PC-3 (cell line): ENCODE data around the gene TGFB1.

Source experiments
- EZH2 ChIP-seq: fragments of 300-600 bp; sonication (generic); IDR thresholded peaks from one replicate; pipeline ENCODE4 v1.6.1; 2017; ENCODE audit warnings: antibody characterized with exemption, mild to moderate bottlenecking, low read length; ENCODE audit not compliant: unreplicated experiment
- EZH2phosphoT487 ChIP-seq: fragments of 300-600 bp; sonication (generic); IDR thresholded peaks from 2 replicates; pipeline ENCODE4 v1.6.1; 2018; ENCODE audit warnings: mild to moderate bottlenecking, antibody characterized with exemption, low read length, borderline replicate concordance
- TF ChIP-seq, protein P1 (sequence below): fragments of 300-600 bp; sonication (generic); conservative IDR thresholded peaks from 2 replicates; pipeline ENCODE4 v1.5.1; 2017; ENCODE audit warnings: antibody characterized with exemption, low read depth, mild to moderate bottlenecking, low read length

DNA sequence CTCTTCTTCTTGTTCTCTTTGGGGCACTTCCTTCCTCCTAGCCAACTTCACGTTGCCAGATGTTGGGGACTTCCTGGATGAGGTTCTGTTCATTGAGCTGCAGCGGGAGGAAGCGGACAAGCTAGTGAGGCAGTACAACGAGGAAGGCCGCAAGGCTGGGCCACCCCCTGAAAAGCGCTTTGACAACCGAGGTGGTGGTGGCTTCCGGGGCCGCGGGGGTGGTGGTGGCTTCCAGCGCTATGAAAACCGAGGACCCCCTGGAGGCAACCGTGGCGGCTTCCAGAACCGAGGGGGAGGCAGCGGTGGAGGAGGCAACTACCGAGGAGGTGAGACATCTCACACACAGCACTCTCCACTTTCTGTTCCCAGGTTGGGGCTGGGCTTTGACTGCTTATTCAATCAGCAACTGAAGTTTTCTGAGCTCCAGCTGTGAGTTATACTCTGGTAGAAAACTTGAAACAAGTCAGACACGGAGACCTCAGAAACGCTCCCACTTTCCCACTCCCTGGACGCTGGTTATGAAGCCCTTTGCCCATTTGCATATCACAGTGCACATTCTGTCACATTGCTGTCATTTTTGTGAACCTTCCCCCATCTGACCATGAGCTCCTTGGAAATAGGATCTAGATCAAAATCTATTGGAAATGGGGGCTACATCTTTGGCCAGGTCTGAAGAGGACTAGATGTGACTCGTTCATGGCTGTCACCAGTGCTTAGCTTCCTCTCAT lies 50.9 kb downstream of the TGFB1 start:
- TF ChIP-seq, protein P1, sequence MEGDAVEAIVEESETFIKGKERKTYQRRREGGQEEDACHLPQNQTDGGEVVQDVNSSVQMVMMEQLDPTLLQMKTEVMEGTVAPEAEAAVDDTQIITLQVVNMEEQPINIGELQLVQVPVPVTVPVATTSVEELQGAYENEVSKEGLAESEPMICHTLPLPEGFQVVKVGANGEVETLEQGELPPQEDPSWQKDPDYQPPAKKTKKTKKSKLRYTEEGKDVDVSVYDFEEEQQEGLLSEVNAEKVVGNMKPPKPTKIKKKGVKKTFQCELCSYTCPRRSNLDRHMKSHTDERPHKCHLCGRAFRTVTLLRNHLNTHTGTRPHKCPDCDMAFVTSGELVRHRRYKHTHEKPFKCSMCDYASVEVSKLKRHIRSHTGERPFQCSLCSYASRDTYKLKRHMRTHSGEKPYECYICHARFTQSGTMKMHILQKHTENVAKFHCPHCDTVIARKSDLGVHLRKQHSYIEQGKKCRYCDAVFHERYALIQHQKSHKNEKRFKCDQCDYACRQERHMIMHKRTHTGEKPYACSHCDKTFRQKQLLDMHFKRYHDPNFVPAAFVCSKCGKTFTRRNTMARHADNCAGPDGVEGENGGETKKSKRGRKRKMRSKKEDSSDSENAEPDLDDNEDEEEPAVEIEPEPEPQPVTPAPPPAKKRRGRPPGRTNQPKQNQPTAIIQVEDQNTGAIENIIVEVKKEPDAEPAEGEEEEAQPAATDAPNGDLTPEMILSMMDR: no peak
- no peak for TF ChIP-seq EZH2
- no peak for TF ChIP-seq EZH2phosphoT487
